GM21825 (cell line): Measurements from ENCODE around the gene PPP1R15B.

Source experiments
- ATAC-seq: cut with Tn5 transposase; IDR thresholded peaks from one replicate; pipeline ENCODE4 v1.9.1; 2021; ENCODE audit warnings: mild to moderate bottlenecking, moderate library complexity; ENCODE audit not compliant: unreplicated experiment

Gene PPP1R15B

GRCh38 chr1:204411451-204412204 lies at the start of gene PPP1R15B:
Gene PPP1R15B, minus strand, starts transcription at chr1:204411817. Its CDS starts 406 bp downstream, at chr1:204411411.
- ATAC-seq = peak; percentile 85

GRCh38 chr1:204460346-204460745 lies 48.7 kb upstream of the PPP1R15B start:
- no peak for ATAC-seq

GRCh38 chr1:204459706-204460105 lies 48.1 kb upstream of the PPP1R15B start:
- ATAC-seq = no peak

GRCh38 chr1:204457666-204458065 lies 46.0 kb upstream of the PPP1R15B start:
- ATAC-seq = no peak

- no peak for ATAC-seq
Observed at GRCh38 chr1:204456826-204457442, 45.3 kb upstream of the PPP1R15B start.

- no peak for ATAC-seq
Observed at GRCh38 chr1:204455831-204456145, 44.2 kb upstream of the PPP1R15B start.

- ATAC-seq = no peak
Observed at GRCh38 chr1:204455063-204455830, 43.6 kb upstream of the PPP1R15B start.

- no peak for ATAC-seq
Observed at GRCh38 chr1:204454476-204454875, 42.9 kb upstream of the PPP1R15B start.

- ATAC-seq = peak; percentile 53
Observed at GRCh38 chr1:204453141-204453772, 41.6 kb upstream of the PPP1R15B start.

GRCh38 chr1:204451352-204452124 lies 39.9 kb upstream of the PPP1R15B start:
- ATAC-seq = no peak

GRCh38 chr1:204450461-204451257 lies 39.0 kb upstream of the PPP1R15B start:
- no peak for ATAC-seq

GRCh38 chr1:204449678-204450280 lies 38.2 kb upstream of the PPP1R15B start:
- ATAC-seq = no peak

GRCh38 chr1:204448991-204449677 lies 37.5 kb upstream of the PPP1R15B start:
- ATAC-seq = no peak

GRCh38 chr1:204448344-204448964 lies 36.8 kb upstream of the PPP1R15B start:
- no peak for ATAC-seq

GRCh38 chr1:204447736-204448135 lies 36.1 kb upstream of the PPP1R15B start:
- no peak for ATAC-seq

GRCh38 chr1:204447190-204447589 lies 35.6 kb upstream of the PPP1R15B start:
- ATAC-seq = no peak

GRCh38 chr1:204446413-204447111 lies 34.9 kb upstream of the PPP1R15B start:
- ATAC-seq = no peak
